ENCODE results near the gene SPTLC3.

Gene SPTLC3

DNA sequence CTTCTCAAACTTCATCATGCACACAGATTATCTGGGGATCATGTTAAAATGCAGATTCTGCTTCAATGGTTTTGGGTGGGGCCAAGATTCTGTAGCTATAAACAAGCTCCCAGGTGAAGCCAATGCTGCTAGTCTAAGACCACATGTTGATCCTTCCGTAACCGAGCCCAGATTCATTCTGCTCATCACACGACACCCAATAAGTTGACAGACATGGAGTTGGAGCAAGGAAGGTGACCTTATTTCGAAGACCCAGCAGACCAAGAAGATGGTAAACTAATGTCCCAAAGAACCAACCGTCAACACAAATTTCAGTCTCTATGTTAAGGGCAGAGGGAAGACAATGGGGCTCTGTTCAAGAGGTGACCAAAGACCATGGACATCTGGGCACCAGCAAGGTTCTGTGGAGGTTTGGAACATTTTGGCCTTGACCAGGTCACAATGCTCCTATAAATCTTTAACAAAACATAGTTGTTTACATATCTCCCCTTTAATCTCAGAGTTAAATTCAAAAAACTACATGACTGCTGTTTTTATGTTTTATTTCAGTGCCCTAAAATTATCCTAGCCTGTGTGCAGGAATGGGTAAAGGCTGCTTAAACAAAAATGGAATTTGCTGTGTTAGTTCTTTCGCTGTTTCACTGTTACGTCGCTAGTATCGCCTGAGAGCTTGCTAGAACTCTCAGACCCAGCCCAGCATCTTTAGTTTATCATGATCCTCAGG lies 50.1 kb downstream of the SPTLC3 start:
- TF ChIP-seq, protein P1, sequence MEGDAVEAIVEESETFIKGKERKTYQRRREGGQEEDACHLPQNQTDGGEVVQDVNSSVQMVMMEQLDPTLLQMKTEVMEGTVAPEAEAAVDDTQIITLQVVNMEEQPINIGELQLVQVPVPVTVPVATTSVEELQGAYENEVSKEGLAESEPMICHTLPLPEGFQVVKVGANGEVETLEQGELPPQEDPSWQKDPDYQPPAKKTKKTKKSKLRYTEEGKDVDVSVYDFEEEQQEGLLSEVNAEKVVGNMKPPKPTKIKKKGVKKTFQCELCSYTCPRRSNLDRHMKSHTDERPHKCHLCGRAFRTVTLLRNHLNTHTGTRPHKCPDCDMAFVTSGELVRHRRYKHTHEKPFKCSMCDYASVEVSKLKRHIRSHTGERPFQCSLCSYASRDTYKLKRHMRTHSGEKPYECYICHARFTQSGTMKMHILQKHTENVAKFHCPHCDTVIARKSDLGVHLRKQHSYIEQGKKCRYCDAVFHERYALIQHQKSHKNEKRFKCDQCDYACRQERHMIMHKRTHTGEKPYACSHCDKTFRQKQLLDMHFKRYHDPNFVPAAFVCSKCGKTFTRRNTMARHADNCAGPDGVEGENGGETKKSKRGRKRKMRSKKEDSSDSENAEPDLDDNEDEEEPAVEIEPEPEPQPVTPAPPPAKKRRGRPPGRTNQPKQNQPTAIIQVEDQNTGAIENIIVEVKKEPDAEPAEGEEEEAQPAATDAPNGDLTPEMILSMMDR (IDR thresholded peaks at IDR 0.05; ENCODE audit: low read depth, low read length), result no peak
- no peak overlapping the region for H3K4me3 ChIP-seq (replicated peaks in 1 of 2; ENCODE audit: low read depth in 2 of 2, low read length in 2 of 2)
- no peak for DNase-seq (ENCODE audit: low read depth in 2 of 2)

DNA sequence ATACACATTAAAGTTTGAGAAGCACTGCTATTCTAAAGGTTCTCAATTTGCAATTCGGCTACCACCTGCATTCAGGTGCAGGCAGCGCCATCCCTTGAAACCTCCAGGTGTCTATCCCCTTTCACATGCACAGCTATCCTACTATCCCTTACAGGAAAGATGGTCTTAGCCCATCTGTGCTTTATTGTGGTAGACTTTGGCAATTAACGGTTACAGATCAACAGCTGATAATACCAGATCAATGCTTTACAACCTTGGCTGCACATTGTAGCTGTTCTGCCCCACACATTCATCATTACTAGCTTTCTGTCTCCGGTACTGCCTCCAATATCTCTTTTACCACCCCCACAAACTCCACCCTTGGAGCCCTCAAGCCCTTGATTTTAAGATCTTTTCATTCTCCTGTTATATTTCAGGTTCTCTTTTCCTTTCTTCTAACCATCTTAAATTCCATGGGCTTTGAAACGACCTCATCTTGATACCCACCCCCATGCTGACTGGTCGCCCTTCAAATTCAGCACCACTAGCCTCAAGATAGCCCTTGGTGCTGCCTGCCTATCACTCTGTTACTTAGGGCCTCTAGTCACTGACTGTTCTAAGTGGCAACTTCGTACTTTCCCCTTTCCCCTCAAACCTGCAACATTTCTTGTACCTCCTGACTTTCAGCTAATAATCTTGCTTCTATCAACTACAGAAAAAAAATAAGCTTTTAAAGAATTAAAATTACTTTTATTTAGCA lies 50.8 kb downstream of the SPTLC3 start:
- H3K4me3 ChIP-seq (replicated peaks in 1 of 2; ENCODE audit: low read depth in 2 of 2, low read length in 2 of 2), result no peak overlapping the region
- DNase-seq (ENCODE audit: low read depth in 2 of 2), result no peak
- TF ChIP-seq, protein P1 (IDR thresholded peaks at IDR 0.05; ENCODE audit: low read depth, low read length), result no peak

DNA sequence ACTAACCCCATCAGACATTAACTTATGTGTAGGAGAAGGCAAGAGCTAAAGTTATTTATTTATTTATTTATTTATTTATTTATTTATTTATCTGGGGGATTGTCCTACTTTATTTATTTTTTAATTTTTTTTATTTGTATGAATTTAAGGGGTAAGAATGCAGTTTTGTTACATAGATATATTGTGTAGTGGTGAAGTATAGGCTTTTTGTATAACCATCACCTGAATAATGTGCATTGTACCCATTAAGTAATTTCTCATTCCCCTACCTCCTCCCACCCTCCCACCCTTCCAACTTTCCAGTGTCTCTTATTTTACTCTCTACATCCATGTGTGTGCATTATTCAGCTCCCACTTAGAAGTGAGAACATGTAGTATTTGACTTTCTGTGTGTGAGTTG lies 51.6 kb downstream of the SPTLC3 start:
- DNase-seq (ENCODE audit: low read depth in 2 of 2), result no peak
- H3K4me3 ChIP-seq (replicated peaks in 1 of 2; ENCODE audit: low read depth in 2 of 2, low read length in 2 of 2), result no peak overlapping the region
- TF ChIP-seq, protein P1 (IDR thresholded peaks at IDR 0.05; ENCODE audit: low read depth, low read length), result no peak

DNA sequence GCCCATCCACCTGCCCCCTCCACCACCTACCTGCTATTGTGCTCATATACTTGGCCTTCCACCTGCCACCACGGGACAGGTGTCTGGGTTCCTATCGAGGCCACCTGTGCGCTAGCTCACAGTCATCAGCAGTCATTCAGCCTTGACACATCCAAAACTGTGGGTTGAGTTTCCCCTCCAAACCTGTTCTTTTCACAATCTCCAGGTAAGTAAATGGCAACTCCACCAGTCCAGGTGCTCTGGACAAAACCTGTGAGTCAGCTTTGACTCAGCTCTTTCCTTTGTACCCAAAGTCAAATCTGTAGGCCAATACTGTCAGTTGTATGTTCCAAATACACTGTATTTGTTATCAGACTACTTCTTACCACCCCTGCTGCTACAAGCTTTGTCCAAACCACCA lies 52.6 kb downstream of the SPTLC3 start:
- DNase-seq (ENCODE audit: low read depth in 2 of 2), result no peak
- H3K4me3 ChIP-seq (replicated peaks in 1 of 2; ENCODE audit: low read depth in 2 of 2, low read length in 2 of 2), result no peak overlapping the region
- TF ChIP-seq, protein P1 (IDR thresholded peaks at IDR 0.05; ENCODE audit: low read depth, low read length), result no peak

DNA sequence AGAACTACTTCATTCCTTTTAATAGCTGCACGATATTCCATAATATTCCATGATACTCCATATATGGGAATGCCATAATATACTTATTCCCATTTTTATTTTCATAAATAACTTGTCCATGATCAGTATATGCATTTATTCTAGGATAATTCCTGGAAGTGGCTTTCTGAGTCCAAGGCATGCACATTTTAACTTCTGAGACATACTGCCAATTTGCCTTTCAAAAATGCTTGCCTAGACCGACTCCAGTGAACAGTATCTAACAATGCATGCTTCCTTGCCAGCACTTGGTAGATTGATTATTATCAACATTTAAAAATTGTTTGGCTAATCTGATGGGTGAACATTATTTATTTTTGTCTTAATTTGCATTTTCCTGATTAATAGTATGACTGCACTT lies 54.0 kb downstream of the SPTLC3 start:
- TF ChIP-seq, protein P1 (IDR thresholded peaks at IDR 0.05; ENCODE audit: low read depth, low read length), result no peak
- DNase-seq (ENCODE audit: low read depth in 2 of 2), result no peak
- no peak overlapping the region for H3K4me3 ChIP-seq (replicated peaks in 1 of 2; ENCODE audit: low read depth in 2 of 2, low read length in 2 of 2)

DNA sequence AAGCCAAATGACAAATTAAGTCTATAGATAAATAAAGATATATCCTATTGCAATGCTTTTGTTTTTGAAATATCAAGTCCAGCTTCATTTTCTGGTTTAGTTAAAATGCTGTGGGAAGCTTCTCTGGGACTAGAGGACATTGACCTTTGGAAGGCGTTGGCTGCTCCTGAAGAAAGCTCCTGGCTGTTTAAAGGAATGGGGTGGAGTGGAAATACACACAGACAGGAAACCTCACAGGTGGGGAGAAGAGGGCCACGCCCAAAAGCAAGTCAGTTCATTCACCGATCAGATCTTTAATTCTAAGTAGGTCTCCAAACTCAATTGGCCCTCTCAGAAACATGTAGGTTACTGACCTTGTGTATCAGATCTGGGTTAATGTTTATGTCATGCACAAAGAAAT lies 59.6 kb downstream of the SPTLC3 start:
- H3K4me3 ChIP-seq (replicated peaks in 1 of 2; ENCODE audit: low read depth in 2 of 2, low read length in 2 of 2), result no peak overlapping the region
- TF ChIP-seq, protein P1 (IDR thresholded peaks at IDR 0.05; ENCODE audit: low read depth, low read length), result no peak
- no peak for DNase-seq (ENCODE audit: low read depth in 2 of 2)

All from cardiac fibroblast (primary cell).